IMR-90 (cell line): Measurements from ENCODE around the gene DSCAM. TPM values are rescaled to one million over a fixed set of nuclear protein-coding genes. Genes with fewer than 3 reads are reported as not detected.

Experiments
- ATAC-seq: fragments of 200-7000 bp; cut with Tn5 transposase; 2 replicates; pipeline ENCODE4 v1.9.1; 2020; ENCODE audit warnings: low read depth, mild to moderate bottlenecking, moderate library complexity
- BruUV-seq: library from RNA; stranded (reverse); fragments of 400-500 nt; replicated peaks from 2 replicates; lab custom pipeline; 2021; lab: Mats Ljungman, UMichigan
- CTCF ChIA-PET: fragments of 300-600 bp; formaldehyde crosslinking; extraction: SDS; loops from one replicate; lab custom pipeline; 2021; ENCODE audit warnings: antibody characterized with exemption; lab: Yijun Ruan, JAX
- POLR2A ChIA-PET: fragments of 300-600 bp; sonication (Branson Sonifier 250); formaldehyde crosslinking; loops from one replicate; lab custom pipeline; 2022; ENCODE audit warnings: antibody characterized with exemption; ENCODE audit not compliant: unreplicated experiment; lab: Charles Lee
- DNase-seq: peaks from one replicate; pipeline ENCODE4 v3.0.0; 2013
- H2AFZ ChIP-seq: replicated peaks from 2 replicates; pipeline ENCODE3; 2013; ENCODE audit warnings: low read length, mild to moderate bottlenecking; ENCODE audit not compliant: poor library complexity
- H2AK5ac ChIP-seq: 2 replicates; pipeline ENCODE4 v1.6.1; 2013; ENCODE audit warnings: low read depth, low read length, inconsistent platforms
- H2AK9ac ChIP-seq: replicated peaks from 2 replicates; pipeline ENCODE3; 2013; ENCODE audit warnings: mild to moderate bottlenecking, low read depth, low read length, moderate library complexity; ENCODE audit not compliant: poor library complexity
- H2BK120ac ChIP-seq: 2 replicates; pipeline ENCODE4 v1.6.1; 2013; ENCODE audit warnings: low read depth, low read length, inconsistent platforms
- H2BK15ac ChIP-seq: 3 replicates; pipeline ENCODE4 v1.6.1; 2013; ENCODE audit warnings: low read depth, low read length, inconsistent platforms
- H2BK20ac ChIP-seq: 2 replicates; pipeline ENCODE4 v1.6.1; 2013; ENCODE audit warnings: low read depth, mild to moderate bottlenecking, inconsistent platforms, low read length, moderate library complexity
- H2BK5ac ChIP-seq: 2 replicates; pipeline ENCODE4 v1.6.1; 2013; ENCODE audit warnings: mild to moderate bottlenecking, low read depth, low read length, inconsistent platforms; ENCODE audit not compliant: poor library complexity, severe bottlenecking
- H3K14ac ChIP-seq: replicated peaks from 2 replicates; pipeline ENCODE4 v1.6.1; 2013; ENCODE audit warnings: low read depth, low read length, inconsistent platforms
- H3K18ac ChIP-seq: 2 replicates; pipeline ENCODE4 v1.6.1; 2013; ENCODE audit warnings: low read depth, low read length, control low read depth
- H3K23ac ChIP-seq: 2 replicates; pipeline ENCODE4 v1.6.1; 2013; ENCODE audit warnings: low read depth, low read length, inconsistent platforms
- H3K27ac ChIP-seq: 2 replicates; pipeline ENCODE4 v1.5.1; 2013; ENCODE audit warnings: mild to moderate bottlenecking, control low read depth, low read length; ENCODE audit not compliant: insufficient read depth
- H3K27me3 ChIP-seq: 2 replicates; pipeline ENCODE4 v1.6.1; 2013; ENCODE audit warnings: low read length; ENCODE audit not compliant: control insufficient read depth, insufficient read depth
- H3K36me3 ChIP-seq: 2 replicates; pipeline ENCODE4 v1.6.1; 2013; ENCODE audit warnings: low read length, mixed read lengths; ENCODE audit not compliant: control insufficient read depth, insufficient read depth
- H3K4ac ChIP-seq: 2 replicates; pipeline ENCODE4 v1.6.1; 2013; ENCODE audit warnings: low read depth, low read length, inconsistent platforms
- H3K4me1 ChIP-seq: 2 replicates; pipeline ENCODE4 v1.6.1; 2013; ENCODE audit warnings: low read length, mixed read lengths; ENCODE audit not compliant: control insufficient read depth, insufficient read depth
- H3K4me2 ChIP-seq: 2 replicates; pipeline ENCODE4 v1.6.1; 2013; ENCODE audit warnings: low read depth, mild to moderate bottlenecking, control low read depth, low read length, moderate library complexity
- H3K4me3 ChIP-seq: 2 replicates; pipeline ENCODE4 v1.5.1; 2013; ENCODE audit warnings: low read depth, mild to moderate bottlenecking, control low read depth, low read length, moderate library complexity; ENCODE audit not compliant: insufficient read depth
- H3K56ac ChIP-seq: 2 replicates; pipeline ENCODE4 v1.6.1; 2013; ENCODE audit warnings: low read length, inconsistent platforms; ENCODE audit not compliant: insufficient read depth; ENCODE audit errors: extremely low read depth
- H3K79me1 ChIP-seq, 2 experiments: 2 replicates each; pipeline ENCODE4 v1.6.1; 2013; ENCODE audit warnings: low read length in 2 of 2, inconsistent platforms in 1 of 2, low read depth in 1 of 2
- H3K9ac ChIP-seq: 2 replicates; pipeline ENCODE4 v1.6.1; 2013; ENCODE audit warnings: low read depth, low read length, control low read depth
- H3K9me1 ChIP-seq: 2 replicates; pipeline ENCODE4 v1.6.1; 2013; ENCODE audit warnings: low read length, inconsistent platforms; ENCODE audit not compliant: insufficient read depth
- H3K9me3 ChIP-seq: 2 replicates; pipeline ENCODE4 v1.6.1; 2013; ENCODE audit warnings: low read length; ENCODE audit not compliant: control insufficient read depth, insufficient read depth
- H4K20me1 ChIP-seq: 2 replicates; pipeline ENCODE4 v1.6.1; 2013; ENCODE audit warnings: low read length, inconsistent platforms; ENCODE audit not compliant: insufficient read depth
- H4K5ac ChIP-seq: 2 replicates; pipeline ENCODE4 v1.6.1; 2013; ENCODE audit warnings: mild to moderate bottlenecking, low read depth, low read length, control low read depth
- H4K8ac ChIP-seq, 2 experiments: 2 replicates each; pipeline ENCODE4 v1.6.1; 2013; ENCODE audit warnings: low read depth in 2 of 2, low read length in 2 of 2, control low read depth in 1 of 2, inconsistent platforms in 1 of 2
- H4K91ac ChIP-seq: 2 replicates; pipeline ENCODE4 v1.6.1; 2013; ENCODE audit warnings: low read depth, low read length, inconsistent platforms; ENCODE audit not compliant: insufficient read depth
- MAFK ChIP-seq: IDR thresholded peaks from 2 replicates; pipeline ENCODE4 v1.6.1; 2012; ENCODE audit warnings: low read depth, low read length, improper control_type of control experiment
- RAD21 ChIP-seq: IDR thresholded peaks from 2 replicates; pipeline ENCODE4 v1.6.1; 2012; ENCODE audit warnings: low read length, improper control_type of control experiment
- RCOR1 ChIP-seq: IDR thresholded peaks from 2 replicates; pipeline ENCODE4 v1.6.1; 2012; ENCODE audit warnings: mild to moderate bottlenecking, low read length, improper control_type of control experiment; ENCODE audit not compliant: insufficient replicate concordance
- SMC3 ChIP-seq: fragments of 150-350 bp; IDR thresholded peaks from 2 replicates; pipeline ENCODE4 v1.6.1; 2016; ENCODE audit warnings: low read depth, mild to moderate bottlenecking, antibody characterized with exemption, low read length, moderate library complexity
- WGBS, 2 experiments: methylation state at CpG; one replicate each; pipeline versions ENCODE4 v1.1.5 to v1.1.7; 2013; ENCODE audit warnings: missing lambda C conversion rate in 2 of 2; ENCODE audit not compliant: insufficient read length in 1 of 2; ENCODE audit errors: extremely low coverage in 2 of 2; 5-methylcytosine and 5-hydroxymethylcytosine counted together
- dilution Hi-C: fragments of 300-500 bp; cut with HindIII; formaldehyde crosslinking; loops from one replicate; pipeline ENCODE4 v1.14.3; 2018; ENCODE audit warnings: low sequenced_read_pairs; ENCODE audit not compliant: unreplicated experiment
- in situ Hi-C: fragments of 300-500 bp; cut with MboI; formaldehyde crosslinking; loops from 3 replicates; pipeline ENCODE4 v1.14.3; 2019; ENCODE audit warnings: low sequenced_read_pairs, inconsistent platforms, mixed read lengths
- intact Hi-C: fragments of 100-400 bp; cut with micrococcal nuclease; formaldehyde crosslinking; loops from 2 replicates; pipeline ENCODE4 v1.10.0; 2022
- polyA plus RNA-seq, 3 experiments: library from polyadenylated mRNA; depleted of rRNA; stranded (reverse); fragments of >200 nt; gene quantifications; 2 replicates each; pipeline ENCODE4 v1.2.3, GENCODE V29; 2012; ENCODE audit warnings: low replicate concordance in 1 of 3
- total RNA-seq: library from RNA; depleted of rRNA; stranded (reverse); fragments of >200 nt; gene quantifications from 2 replicates; pipeline ENCODE4 v1.2.3, GENCODE V29; 2012

DSCAM gene
- total and polyA plus RNA-seq, 2 of the 4 experiments (the other 2 are of a cell fraction), result under 0.01 to 0.02 TPM

GRCh38 chr21:40563900-40564299, 283.1 kb downstream of the DSCAM start:
- no peaks in the 10 kb centered on the region for H3K36me3 ChIP-seq
- H4K5ac ChIP-seq, result no peak overlapping the region
- no peaks in the 10 kb centered on the region for H4K20me1 ChIP-seq
- TF ChIP-seq RAD21, result no peak
- no peak for TF ChIP-seq RCOR1
- TF ChIP-seq SMC3, result no peak
- TF ChIP-seq MAFK, result peak; percentile 84
- in situ Hi-C loops (no loop called here), intact Hi-C loops (no loop called here), dilution Hi-C loops (no loop called here)
- no peaks in the 10 kb centered on the region for H3K79me1 ChIP-seq
- no peak for DNase-seq
- no peak overlapping the region for H4K91ac ChIP-seq
- WGBS, 2 experiments, result no CpG with 5 or more reads among the region's 4 CpGs
- no peaks in the 10 kb centered on the region for H3K27me3 ChIP-seq
- no peak overlapping the region for H2BK20ac ChIP-seq
- peaks cover 20% of the 10 kb centered on the region for H3K9me3 ChIP-seq
- H2BK120ac ChIP-seq, result no peak overlapping the region
- H3K9me1 ChIP-seq, result no peaks in the 10 kb centered on the region
- BruUV-seq, result no TSS peak
- no peak overlapping the region for H3K18ac ChIP-seq
- H3K56ac ChIP-seq, result no peak overlapping the region
- H3K27ac ChIP-seq, result no peak overlapping the region
- H3K4me3 ChIP-seq, result no peak overlapping the region
- no peaks in the 10 kb centered on the region for H3K4me1 ChIP-seq
- ChIA-PET POLR2A (no interaction called here), CTCF (no interaction called here)
- no peak overlapping the region for H3K4ac ChIP-seq
- H3K14ac ChIP-seq, result no peak overlapping the region
- no peak overlapping the region for H2AFZ ChIP-seq
- H3K23ac ChIP-seq, result no peak overlapping the region
- H2BK5ac ChIP-seq, result no peak overlapping the region
- H2AK9ac ChIP-seq, result no peak overlapping the region
- no peak overlapping the region for H2BK15ac ChIP-seq
- H3K4me2 ChIP-seq, result no peak overlapping the region
- no peak overlapping the region for H4K8ac ChIP-seq
- ATAC-seq, result no peak
- no peak overlapping the region for H3K9ac ChIP-seq
- no peak overlapping the region for H2AK5ac ChIP-seq
